Kidney (tissue), 22 donors: Measurements from ENCODE around the gene CD79A. TPM values are rescaled to one million over a fixed set of nuclear protein-coding genes. Genes with fewer than 3 reads are reported as not detected.

Experiments
- DNase-seq, 5 donors: peaks; one replicate each; pipeline ENCODE4 v3.0.0-alpha.2; 2013 to 2020
- FAIRE-seq: peaks from 2 replicates; lab custom pipeline; 2012; peaks lifted over from hg19 to GRCh38; lab: Jason Lieb, UNC
- H3K27ac ChIP-seq, 2 donors: one replicate each; pipeline ENCODE4 v1.7.0; 2013; ENCODE audit warnings: low read depth in 2 of 2, low read length in 2 of 2, inconsistent platforms in 1 of 2
- H3K27me3 ChIP-seq: one replicate; pipeline ENCODE4 v1.7.1; 2013; ENCODE audit warnings: low read length, inconsistent platforms; ENCODE audit not compliant: control insufficient read depth, insufficient read depth
- H3K36me3 ChIP-seq, 3 donors: one replicate each; pipeline versions ENCODE4 v1.7.0 to v1.7.1; 2013; ENCODE audit warnings: low read length in 3 of 3, control low read depth in 1 of 3, inconsistent platforms in 1 of 3; ENCODE audit not compliant: insufficient read depth in 3 of 3, control insufficient read depth in 2 of 3
- H3K4me1 ChIP-seq, 3 donors: one replicate each; pipeline versions ENCODE4 v1.7.0 to v1.7.1; 2013; ENCODE audit warnings: low read length in 3 of 3, inconsistent platforms in 1 of 3, low read depth in 1 of 3; ENCODE audit not compliant: control insufficient read depth in 2 of 3, insufficient read depth in 2 of 3
- H3K4me3 ChIP-seq, 3 donors: one replicate each; pipeline versions ENCODE4 v1.7.0 to v1.8.1; 2013; ENCODE audit warnings: low read length in 3 of 3, control low read depth in 1 of 3, inconsistent platforms in 1 of 3
- H3K9ac ChIP-seq, 3 donors: one replicate each; pipeline versions ENCODE4 v1.7.0 to v1.7.1; 2013; ENCODE audit warnings: low read length in 3 of 3, control low read depth in 1 of 3, inconsistent platforms in 1 of 3
- H3K9me3 ChIP-seq, 3 donors: one replicate each; pipeline versions ENCODE4 v1.7.0 to v1.7.1; 2013; ENCODE audit warnings: low read length in 3 of 3, control low read depth in 1 of 3, inconsistent platforms in 1 of 3; ENCODE audit not compliant: control insufficient read depth in 2 of 3, insufficient read depth in 1 of 3
- CTCF ChIP-seq: IDR thresholded peaks from 3 replicates; pipeline ENCODE4 v1.5.1; 2012; ENCODE audit warnings: mild to moderate bottlenecking, moderate library complexity, borderline replicate concordance; ENCODE audit not compliant: insufficient read depth; ENCODE audit errors: extremely low read depth
- intact Hi-C: fragments of 100-400 bp; cut with DNase I; formaldehyde crosslinking; loops from one replicate; pipeline ENCODE4 v1.11.1; 2022
- long read RNA-seq, 10 donors: library from polyadenylated mRNA in 1 of 10; unstranded in 1 of 10; transcript quantifications; one replicate each; pipeline ENCODE4 v2.0.0 and lab custom pipeline, GENCODE V29; 2021 to 2026
- polyA plus RNA-seq: library from polyadenylated mRNA; stranded (reverse); fragments of 350-450 nt; fragmentation: Illumina TruSeq; extraction: RNeasy Lipid Tissue Mini Kit (QIAGEN cat#74804); gene quantifications from one replicate; pipeline ENCODE4 v1.2.3, GENCODE V29; 2014; ENCODE audit warnings: low read depth, low replicate concordance; ENCODE audit not compliant: insufficient read depth
- total RNA-seq: library from RNA; stranded (reverse); fragmentation: NEBNext Ultra II Directional; extraction: Animal tissue kit (Norgen Biotek cat#: 25700); gene quantifications from one replicate; pipeline ENCODE4 v1.2.1, GENCODE V29; 2021
- donor health status: control.
- donor health status: control.
- donor health status: control.
- donor health status: control.
- donor health status: control.
- donor health status: DM: yes; HTN: yes; CAD: no.
- donor health status: Normal renal cell carcinoma (clear cell type).

Gene CD79A
- total RNA-seq (11.0 TPM), polyA plus RNA-seq (0.32 TPM)
- long read RNA-seq, donor 1, result 0 reads
- long read RNA-seq, donor 2, result 0 reads
- long read RNA-seq, donor 3, result 0 reads
- long read RNA-seq, donor 4, result 0 reads
- long read RNA-seq, donor 5, result 0 reads
- long read RNA-seq, donor 6, result 0 reads
- long read RNA-seq, donor 7, partial matches to known transcripts, result 1 of 2 reads
- long read RNA-seq, donor 7, other reads (novel, unspliced or antisense), result 0 of 2 reads
- long read RNA-seq, donor 8, partial matches to known transcripts, result 0 of 1 reads
- long read RNA-seq, donor 8, other reads (novel, unspliced or antisense), result 0 of 1 reads
- long read RNA-seq, donor 9, result 0 reads
- long read RNA-seq, donor 10, result 0 reads

- Histone ChIP-seq H3K9ac (no peak within 1 kb of the TSS), H3K36me3 (peaks cover 0 to 6% (median 0%) of the 10 kb centered on the region in 3 donors), H3K4me1 (peaks cover 0 to under 1% (median 0%) of the 10 kb centered on the region in 3 donors), H3K4me3 (no peak within 1 kb of the TSS), H3K27me3 (no peaks in the 10 kb centered on the region), H3K27ac (no peak within 1 kb of the TSS), H3K9me3 (no peaks in the 10 kb centered on the region)
- peak in 1 of 5 donors; percentile 64 for DNase-seq
- no peak for TF ChIP-seq CTCF
- no peak for FAIRE-seq
- intact Hi-C loops, result no loop called here
Observed at GRCh38 chr19:41876847-41877832, at the start of gene CD79A. Gene CD79A (plus strand): TSS chr19:41877279. CDS start chr19:41877305, 26 bp downstream.

- no peak for TF ChIP-seq CTCF
- Histone ChIP-seq H3K27ac (no peak overlapping the region), H3K9ac (no peak overlapping the region), H3K4me1 (no peaks in the 10 kb centered on the region), H3K4me3 (no peak overlapping the region), H3K9me3 (no peaks in the 10 kb centered on the region), H3K27me3 (no peaks in the 10 kb centered on the region), H3K36me3 (no peaks in the 10 kb centered on the region)
- intact Hi-C loops, result no loop called here
- DNase-seq, result no peak
- FAIRE-seq, result no peak
Observed at GRCh38 chr19:41837981-41838708, 38.9 kb upstream of the CD79A start.

- intact Hi-C loops, result no loop called here
- Histone ChIP-seq H3K4me3 (no peak overlapping the region), H3K36me3 (no peaks in the 10 kb centered on the region), H3K27me3 (no peaks in the 10 kb centered on the region), H3K9me3 (no peaks in the 10 kb centered on the region), H3K4me1 (no peaks in the 10 kb centered on the region), H3K27ac (no peak overlapping the region), H3K9ac (no peak overlapping the region)
- FAIRE-seq (no peak), DNase-seq (no peak)
- no peak for TF ChIP-seq CTCF
Observed at GRCh38 chr19:41839211-41839610, 37.9 kb upstream of the CD79A start.
